Left renal pelvis (tissue), 4 donors: ENCODE data around the gene CATSPERB. TPM values are rescaled to one million over a fixed set of nuclear protein-coding genes. Genes with fewer than 3 reads are reported as not detected.
"Not testable (repeated sequence)": the region's sequence is repeated elsewhere in the genome, so short reads cannot be mapped to it uniquely, and the experiment has no call there.

Experiments used
- DNase-seq, 4 donors: peaks; one replicate each; pipeline ENCODE4 v3.0.0-alpha.2; 2013; ENCODE audit warnings: low read depth in 4 of 4, low spot score in 3 of 4
- polyA plus RNA-seq, 4 donors: library from polyadenylated mRNA; unstranded; fragments of 120-200 nt; gene quantifications; one replicate each; pipeline ENCODE4 v1.2.1, GENCODE V29; 2013; ENCODE audit not compliant: insufficient read length in 4 of 4

The CATSPERB gene
- 1 to 10 TPM in 1 of 4 donors, under 1 TPM in 3; 0.05 to 1.2 (median 0.50) TPM for polyA plus RNA-seq

GRCh38 chr14:91731986-91732385 lies at the start of gene CATSPERB:
Gene CATSPERB, minus strand, starts transcription at chr14:91732086. Its CDS starts 2,607 bp downstream, at chr14:91729479.
- DNase-seq, result no peak

GRCh38 chr14:91780452-91780851 lies 48.6 kb upstream of the CATSPERB start:
- no peak for DNase-seq

- no peak for DNase-seq
Measured at GRCh38 chr14:91778217-91778616, 46.3 kb upstream of the CATSPERB start.

- DNase-seq, result no peak
Measured at GRCh38 chr14:91774140-91775096, 42.5 kb upstream of the CATSPERB start.

GRCh38 chr14:91770185-91770584 lies 38.3 kb upstream of the CATSPERB start:
- DNase-seq, result no peak

GRCh38 chr14:91755570-91756295 lies 23.8 kb upstream of the CATSPERB start:
- no peak for DNase-seq

- no peak for DNase-seq
Measured at GRCh38 chr14:91754819-91755218, 22.9 kb upstream of the CATSPERB start.

GRCh38 chr14:91754185-91754584 lies 22.3 kb upstream of the CATSPERB start:
- no peak for DNase-seq

- DNase-seq, result no peak
Measured at GRCh38 chr14:91753501-91754128, 21.7 kb upstream of the CATSPERB start.

- no peak for DNase-seq
Measured at GRCh38 chr14:91752961-91753360, 21.1 kb upstream of the CATSPERB start.

- DNase-seq, result no peak
Measured at GRCh38 chr14:91751719-91752118, 19.8 kb upstream of the CATSPERB start.

- DNase-seq, result no peak
Measured at GRCh38 chr14:91750634-91751198, 18.8 kb upstream of the CATSPERB start.

GRCh38 chr14:91749868-91750267 lies 18.0 kb upstream of the CATSPERB start:
- DNase-seq, result no peak

- DNase-seq, result no peak
Measured at GRCh38 chr14:91748049-91748448, 16.2 kb upstream of the CATSPERB start.

- DNase-seq, result no peak
Measured at GRCh38 chr14:91745344-91745743, 13.5 kb upstream of the CATSPERB start.

- no peak for DNase-seq
Measured at GRCh38 chr14:91744068-91744480, 12.2 kb upstream of the CATSPERB start.

GRCh38 chr14:91743305-91743653 lies 11.4 kb upstream of the CATSPERB start:
- DNase-seq, result no peak

GRCh38 chr14:91742621-91743304 lies 10.9 kb upstream of the CATSPERB start:
- DNase-seq, result no peak

- not testable (repeated sequence) for DNase-seq
Measured at GRCh38 chr14:91739867-91740266, 8.0 kb upstream of the CATSPERB start.

GRCh38 chr14:91737619-91738018 lies 5.7 kb upstream of the CATSPERB start:
- DNase-seq, result no peak
